ENCODE measurements around the gene GFAP. TPM values are rescaled to one million over a fixed set of nuclear protein-coding genes. Genes with fewer than 3 reads are reported as not detected.

Gene GFAP
- total RNA-seq, 1 donor from 2014 or later = not detected

GRCh38 chr17:44956998-44957981 is 42.0 kb upstream of the GFAP start:
- Mint-ChIP-seq H3K4me3 (ENCODE audit: unreplicated experiment) (no peak overlapping the region), H3K36me3 (ENCODE audit: unreplicated experiment) (no peaks in the 10 kb centered on the region), H3K4me1 (ENCODE audit: low read depth, unreplicated experiment) (no peaks in the 10 kb centered on the region), H3K9me3 (ENCODE audit: unreplicated experiment) (no peaks in the 10 kb centered on the region), H3K27me3 (ENCODE audit: unreplicated experiment) (peaks cover 2% of the 10 kb centered on the region), H3K27ac (ENCODE audit: unreplicated experiment) (no peak overlapping the region)
- DNase-seq = no peak
- TF ChIP-seq CTCF (IDR thresholded peaks at IDR 0.05; ENCODE audit: partially characterized antibody, unreplicated experiment) = no peak

- Mint-ChIP-seq H3K27me3 (ENCODE audit: unreplicated experiment) (peaks cover 2% of the 10 kb centered on the region), H3K4me3 (ENCODE audit: unreplicated experiment) (no peak overlapping the region), H3K27ac (ENCODE audit: unreplicated experiment) (no peak overlapping the region), H3K36me3 (ENCODE audit: unreplicated experiment) (no peaks in the 10 kb centered on the region), H3K4me1 (ENCODE audit: low read depth, unreplicated experiment) (no peaks in the 10 kb centered on the region), H3K9me3 (ENCODE audit: unreplicated experiment) (no peaks in the 10 kb centered on the region)
- TF ChIP-seq CTCF (IDR thresholded peaks at IDR 0.05; ENCODE audit: partially characterized antibody, unreplicated experiment) = no peak
- no peak for DNase-seq
Measured at GRCh38 chr17:44955674-44956425, 40.5 kb upstream of the GFAP start.

- Mint-ChIP-seq H3K27me3 (ENCODE audit: unreplicated experiment) (no peaks in the 10 kb centered on the region), H3K4me1 (ENCODE audit: low read depth, unreplicated experiment) (no peaks in the 10 kb centered on the region), H3K4me3 (ENCODE audit: unreplicated experiment) (no peak overlapping the region), H3K9me3 (ENCODE audit: unreplicated experiment) (no peaks in the 10 kb centered on the region), H3K36me3 (ENCODE audit: unreplicated experiment) (no peaks in the 10 kb centered on the region), H3K27ac (ENCODE audit: unreplicated experiment) (no peak overlapping the region)
- no peak for DNase-seq
- no peak for TF ChIP-seq CTCF (IDR thresholded peaks at IDR 0.05; ENCODE audit: partially characterized antibody, unreplicated experiment)
Measured at GRCh38 chr17:44952946-44953475, 37.7 kb upstream of the GFAP start.

- H3K9me3 Mint-ChIP-seq (ENCODE audit: unreplicated experiment) = no peaks in the 10 kb centered on the region
- no peaks in the 10 kb centered on the region for H3K4me1 Mint-ChIP-seq (ENCODE audit: low read depth, unreplicated experiment)
- H3K36me3 Mint-ChIP-seq (ENCODE audit: unreplicated experiment) = no peaks in the 10 kb centered on the region
- H3K4me3 Mint-ChIP-seq (ENCODE audit: unreplicated experiment) = peak overlapping the region; percentile 95
- no peak for DNase-seq
- no peak for TF ChIP-seq CTCF (IDR thresholded peaks at IDR 0.05; ENCODE audit: partially characterized antibody, unreplicated experiment)
- peak overlapping the region; percentile 28 for H3K27ac Mint-ChIP-seq (ENCODE audit: unreplicated experiment)
- no peaks in the 10 kb centered on the region for H3K27me3 Mint-ChIP-seq (ENCODE audit: unreplicated experiment)
Measured at GRCh38 chr17:44948315-44948795, 33.1 kb upstream of the GFAP start.
